ENCODE measurements around the gene ZBTB46. TPM values are rescaled to one million over a fixed set of nuclear protein-coding genes. Genes with fewer than 3 reads are reported as not detected.
A peak's percentile ranks its signal among the peaks of the same experiment; 100 is the strongest.
"Not testable (repeated sequence)": the region's sequence is repeated elsewhere in the genome, so short reads cannot be mapped to it uniquely, and the experiment has no call there.

Gene ZBTB46
- polyA plus RNA-seq, 5 donors = 8.0 to 15.7 (median 10.3) TPM

GRCh38 chr20:63791497-63792156, 39.4 kb downstream of the ZBTB46 start:
- DNase-seq = no peak

- no peak for DNase-seq
Measured at GRCh38 chr20:63790572-63791168, 40.4 kb downstream of the ZBTB46 start.

GRCh38 chr20:63789836-63790571, 41.1 kb downstream of the ZBTB46 start:
- DNase-seq = no peak

GRCh38 chr20:63787749-63788148, 43.3 kb downstream of the ZBTB46 start:
- DNase-seq = no peak

- DNase-seq = no peak
Measured at GRCh38 chr20:63787302-63787701, 43.8 kb downstream of the ZBTB46 start.

- no peak for DNase-seq
Measured at GRCh38 chr20:63785691-63786131, 45.4 kb downstream of the ZBTB46 start.

- DNase-seq = no peak
Measured at GRCh38 chr20:63783970-63784369, 47.1 kb downstream of the ZBTB46 start.

- DNase-seq = no peak
Measured at GRCh38 chr20:63782521-63782971, 48.5 kb downstream of the ZBTB46 start.

GRCh38 chr20:63782051-63782471, 49.0 kb downstream of the ZBTB46 start:
- DNase-seq = no peak

- DNase-seq = no peak
Measured at GRCh38 chr20:63781181-63781580, 49.9 kb downstream of the ZBTB46 start.

- no peak for DNase-seq
Measured at GRCh38 chr20:63778857-63779256, 52.2 kb downstream of the ZBTB46 start.

GRCh38 chr20:63778034-63778752, 52.9 kb downstream of the ZBTB46 start:
- no peak for DNase-seq

GRCh38 chr20:63777614-63778013, 53.5 kb downstream of the ZBTB46 start:
- no peak for DNase-seq

- not testable (repeated sequence) for DNase-seq
Measured at GRCh38 chr20:63776875-63777274, 54.2 kb downstream of the ZBTB46 start.

GRCh38 chr20:63775096-63775978, 55.7 kb downstream of the ZBTB46 start:
- DNase-seq = peak; percentile 59 to 69

- DNase-seq = peak; percentile 43 to 54
Measured at GRCh38 chr20:63774306-63774705, 56.8 kb downstream of the ZBTB46 start.

- peak in 1 of 2 donors; percentile 6 for DNase-seq
Measured at GRCh38 chr20:63773571-63774241, 57.4 kb downstream of the ZBTB46 start.

GRCh38 chr20:63772781-63773518, 58.1 kb downstream of the ZBTB46 start:
- DNase-seq = no peak

- DNase-seq = no peak
Measured at GRCh38 chr20:63771046-63771707, 59.9 kb downstream of the ZBTB46 start.
